Spleen (tissue), 7 donors: ENCODE measurements around the gene C16orf87.

Experiments
- CTCF ChIP-seq, 11 experiments: fragments of 200-600 bp in 7 of 11; fragments of 450-650 bp in 4 of 11; sonication (generic) in 4 of 11; IDR thresholded peaks in 8 of 11; conservative IDR thresholded peaks in 3 of 11; 1 replicate in 7 of 11; 2 replicates in 4 of 11; pipeline versions ENCODE4 v1.4.0 to v1.8.0; 2016 to 2021; ENCODE audit warnings: antibody characterized with exemption in 11 of 11, inconsistent platforms in 4 of 11, mild to moderate bottlenecking in 1 of 11
- POLR2A ChIP-seq, 3 donors: fragments of 450-650 bp; IDR thresholded peaks; one replicate each; pipeline ENCODE4 v1.5.1; 2017; ENCODE audit warnings: antibody characterized with exemption in 3 of 3, mild to moderate bottlenecking in 1 of 3
- POLR2AphosphoS5 ChIP-seq, 3 donors: sonication (generic); formaldehyde crosslinking; IDR thresholded peaks; one replicate each; pipeline ENCODE4 v1.5.1; 2017; ENCODE audit warnings: antibody characterized with exemption in 3 of 3
- donor health status: DM: no; HTN: no; CAD: no; lungs with moderate emphysema.
- donor health status: DM: no; HTN: no; CAD: no.
- donor health status: DM: no; HTN: no; CAD: no.

- TF ChIP-seq CTCF (IDR thresholded peaks at IDR 0.05 in 8 of 11, conservative IDR thresholded peaks at IDR 0.05 in 3 of 11) (no peak), POLR2A (IDR thresholded peaks at IDR 0.05) (no peak), POLR2AphosphoS5 (IDR thresholded peaks at IDR 0.05) (no peak)
These were observed 9.0 kb upstream of the C16orf87 start for GRCh38 chr16:46839986-46840443.
